Large intestine (tissue), 3 donors: Measurements from ENCODE around the gene LRRC23. TPM values are rescaled to one million over a fixed set of nuclear protein-coding genes. Genes with fewer than 3 reads are reported as not detected.

ENCODE experiments used
- DNase-seq, 2 donors: peaks; one replicate each; pipeline versions ENCODE4 v3.0.0 to v3.0.0-alpha.2; 2013
- H3K27ac ChIP-seq: one replicate; pipeline ENCODE4 v1.5.1; 2013; ENCODE audit warnings: low read length
- H3K27me3 ChIP-seq: 2 replicates; pipeline ENCODE4 v1.6.1; 2013; ENCODE audit warnings: low read length; ENCODE audit not compliant: control insufficient read depth, insufficient read depth
- H3K36me3 ChIP-seq: 2 replicates; pipeline ENCODE4 v1.6.1; 2013; ENCODE audit warnings: low read length; ENCODE audit not compliant: control insufficient read depth, insufficient read depth
- H3K4me1 ChIP-seq: one replicate; pipeline ENCODE4 v1.6.1; 2013; ENCODE audit warnings: low read length; ENCODE audit not compliant: control insufficient read depth, insufficient read depth
- H3K4me3 ChIP-seq: one replicate; pipeline ENCODE4 v1.5.1; 2013; ENCODE audit warnings: low read length
- H3K9me3 ChIP-seq: one replicate; pipeline ENCODE4 v1.6.1; 2013; ENCODE audit warnings: mild to moderate bottlenecking, low read depth, low read length, moderate library complexity; ENCODE audit not compliant: control insufficient read depth
- WGBS: methylation state at CpG from one replicate; pipeline ENCODE4 v1.1.5; 2013; ENCODE audit warnings: low lambda C conversion rate; ENCODE audit not compliant: insufficient coverage; 5-methylcytosine and 5-hydroxymethylcytosine counted together
- polyA plus RNA-seq: library from polyadenylated mRNA; unstranded; fragments of 120-200 nt; gene quantifications from one replicate; pipeline ENCODE4 v1.2.1, GENCODE V29; 2013

The LRRC23 gene
- polyA plus RNA-seq, 1 donor = 8.2 TPM

GRCh38 chr12:6945613-6946012 lies 41.0 kb downstream of the LRRC23 start:
- peak overlapping the region; percentile 29 for H3K4me3 ChIP-seq
- peaks cover 25% of the 10 kb centered on the region for H3K4me1 ChIP-seq
- no peak for DNase-seq
- peak overlapping the region; percentile 98 for H3K27ac ChIP-seq
- no CpG with 5 or more reads among the region's 11 CpGs for WGBS
- H3K9me3 ChIP-seq = no peaks in the 10 kb centered on the region
- H3K27me3 ChIP-seq = no peaks in the 10 kb centered on the region
- H3K36me3 ChIP-seq = peaks cover 21% of the 10 kb centered on the region

GRCh38 chr12:6946033-6946919 lies 41.7 kb downstream of the LRRC23 start:
- Histone ChIP-seq H3K36me3 (peaks cover 14% of the 10 kb centered on the region), H3K9me3 (no peaks in the 10 kb centered on the region), H3K27ac (peak overlapping the region; percentile 98), H3K27me3 (no peaks in the 10 kb centered on the region), H3K4me3 (peak overlapping the region; percentile 57), H3K4me1 (peaks cover 25% of the 10 kb centered on the region)
- WGBS = no CpG with 5 or more reads among the region's 32 CpGs
- DNase-seq = peak; percentile 97 to 99

GRCh38 chr12:6946920-6947374 lies 42.3 kb downstream of the LRRC23 start:
- Histone ChIP-seq H3K4me1 (peaks cover 25% of the 10 kb centered on the region), H3K4me3 (peak overlapping the region; percentile 57), H3K27ac (peak overlapping the region; percentile 30), H3K27me3 (no peaks in the 10 kb centered on the region), H3K36me3 (peaks cover 8% of the 10 kb centered on the region), H3K9me3 (no peaks in the 10 kb centered on the region)
- no peak for DNase-seq
- WGBS = 27% methylated on average over 2 of the region's 8 CpGs

- 77% methylated on average over 3 of the region's 8 CpGs for WGBS
These were observed 43.0 kb downstream of the LRRC23 start for GRCh38 chr12:6947615-6948014.

GRCh38 chr12:6948873-6949594 lies 44.4 kb downstream of the LRRC23 start:
- WGBS = 100% methylated on average over 1 of the region's 15 CpGs
- no peak overlapping the region for H3K27ac ChIP-seq
- H3K4me3 ChIP-seq = no peak overlapping the region
- H3K9me3 ChIP-seq = no peaks in the 10 kb centered on the region
- DNase-seq = no peak
- no peaks in the 10 kb centered on the region for H3K27me3 ChIP-seq
- H3K36me3 ChIP-seq = peaks cover 2% of the 10 kb centered on the region
- peaks cover 21% of the 10 kb centered on the region for H3K4me1 ChIP-seq

More at GRCh38 chr12:6947615-6948014, 43.0 kb downstream of the LRRC23 start:
- no peak for DNase-seq
- H3K4me3 ChIP-seq = no peak overlapping the region
- no peak overlapping the region for H3K27ac ChIP-seq
- no peaks in the 10 kb centered on the region for H3K9me3 ChIP-seq
- H3K27me3 ChIP-seq = no peaks in the 10 kb centered on the region
- peaks cover 3% of the 10 kb centered on the region for H3K36me3 ChIP-seq
- peaks cover 25% of the 10 kb centered on the region for H3K4me1 ChIP-seq

- H3K36me3 ChIP-seq = peaks cover 9% of the 10 kb centered on the region
- no peak for DNase-seq
- H3K9me3 ChIP-seq = no peaks in the 10 kb centered on the region
- no CpG with 5 or more reads among the region's 1 CpG for WGBS
- H3K27me3 ChIP-seq = no peaks in the 10 kb centered on the region
- no peak overlapping the region for H3K4me3 ChIP-seq
- H3K4me1 ChIP-seq = peaks cover 11% of the 10 kb centered on the region
- no peak overlapping the region for H3K27ac ChIP-seq
These were observed 45.8 kb downstream of the LRRC23 start for GRCh38 chr12:6950401-6950801.

GRCh38 chr12:6950811-6951540 lies 46.4 kb downstream of the LRRC23 start, which contains the start of gene PTPN6:
Gene PTPN6 (plus strand): TSS chr12:6951356. CDS start chr12:6951513, 157 bp downstream.
- Histone ChIP-seq H3K27ac (no peak within 1 kb of the TSS), H3K36me3 (peaks cover 10% of the 10 kb centered on the region), H3K4me3 (peak within 1 kb of the TSS; percentile 38), H3K4me1 (peaks cover 5% of the 10 kb centered on the region), H3K9me3 (no peaks in the 10 kb centered on the region), H3K27me3 (no peaks in the 10 kb centered on the region)
- no CpG with 5 or more reads among the region's 25 CpGs for WGBS
- no peak for DNase-seq

- peaks cover 5% of the 10 kb centered on the region for H3K4me1 ChIP-seq
- no peaks in the 10 kb centered on the region for H3K9me3 ChIP-seq
- peak overlapping the region; percentile 38 for H3K4me3 ChIP-seq
- DNase-seq = no peak
- H3K27me3 ChIP-seq = no peaks in the 10 kb centered on the region
- no peak overlapping the region for H3K27ac ChIP-seq
- H3K36me3 ChIP-seq = peaks cover 16% of the 10 kb centered on the region
- no CpG with 5 or more reads among the region's 20 CpGs for WGBS
These were observed 47.0 kb downstream of the LRRC23 start for GRCh38 chr12:6951551-6952120.

- Histone ChIP-seq H3K27ac (no peak overlapping the region), H3K9me3 (no peaks in the 10 kb centered on the region), H3K36me3 (peaks cover 21% of the 10 kb centered on the region), H3K27me3 (no peaks in the 10 kb centered on the region), H3K4me3 (peak overlapping the region; percentile 38), H3K4me1 (peaks cover under 1% of the 10 kb centered on the region)
- 78% methylated on average over 3 of the region's 22 CpGs for WGBS
- no peak for DNase-seq
These were observed 47.7 kb downstream of the LRRC23 start for GRCh38 chr12:6952121-6952862.
